Adrenal gland (tissue), 12 donors: ENCODE results near the gene ATP4B. TPM values are rescaled to one million over a fixed set of nuclear protein-coding genes. Genes with fewer than 3 reads are reported as not detected.
A peak's percentile ranks its signal among the peaks of the same experiment; 100 is the strongest.

Experiments
- DNase-seq, 7 donors: peaks; one replicate each; pipeline ENCODE4 v3.0.0-alpha.2; 2019 to 2020
- H3K27ac ChIP-seq, 5 donors: fragments of 200-600 bp; sonication (generic) in 4 of 5; 1 replicate in 3 of 5; 2 replicates in 2 of 5; pipeline versions ENCODE4 v1.5.1 to v1.8.0; 2016 to 2020; ENCODE audit warnings: mild to moderate bottlenecking in 1 of 5
- H3K27me3 ChIP-seq: fragments of 200-600 bp; 2 replicates; pipeline ENCODE4 v1.8.0; 2021
- H3K36me3 ChIP-seq, 2 donors: fragments of 200-600 bp; replicated peaks in 1 of 2; 1 replicate in 1 of 2; 2 replicates in 1 of 2; pipeline versions ENCODE4 v1.5.1 to v1.8.0; 2018 to 2022
- H3K4me1 ChIP-seq, 2 donors: fragments of 200-600 bp; replicated peaks in 1 of 2; 1 replicate in 1 of 2; 2 replicates in 1 of 2; pipeline versions ENCODE4 v1.5.1 to v1.8.0; 2018 to 2021
- H3K4me3 ChIP-seq, 4 donors: fragments of 200-600 bp; sonication (generic) in 3 of 4; one replicate each; pipeline ENCODE4 v1.5.1; 2016 to 2018
- H3K9me3 ChIP-seq, 3 donors: fragments of 200-600 bp; sonication (generic) in 1 of 3; replicated peaks in 1 of 3; 1 replicate in 2 of 3; 2 replicates in 1 of 3; pipeline versions ENCODE4 v1.5.1 to v1.8.0; 2016 to 2021
- CTCF ChIP-seq, 6 experiments: fragments of 450-650 bp in 4 of 6; fragments of 200-600 bp in 2 of 6; sonication (generic) in 1 of 6; IDR thresholded peaks; 1 replicate in 5 of 6; 2 replicates in 1 of 6; pipeline versions ENCODE4 v1.5.1 to v1.8.0; 2016 to 2021; ENCODE audit warnings: antibody characterized with exemption in 6 of 6, mild to moderate bottlenecking in 2 of 6, moderate library complexity in 1 of 6
- POLR2A ChIP-seq, 2 donors: fragments of 450-650 bp; IDR thresholded peaks; one replicate each; pipeline ENCODE4 v1.6.1; 2017; ENCODE audit warnings: antibody characterized with exemption in 2 of 2, mild to moderate bottlenecking in 2 of 2, moderate library complexity in 1 of 2
- WGBS, 4 donors: extraction: QIAGEN DNeasy Blood & Tissue Kit in 2 of 4; methylation state at CpG; one replicate each; pipeline versions ENCODE4 v1.1.5 to v1.1.7; 2013 to 2017; 5-methylcytosine and 5-hydroxymethylcytosine counted together
- intact Hi-C, 2 donors: fragments of 100-400 bp; cut with DNase I; formaldehyde crosslinking; loops; one replicate each; pipeline versions ENCODE4 v1.14.1 to v1.15.0; 2022 to 2023
- polyA plus RNA-seq, 3 donors: library from polyadenylated mRNA; stranded (reverse); fragments of 200-250 nt in 2 of 3; fragments of 350-450 nt in 1 of 3; fragmentation: Illumina TruSeq in 1 of 3; extraction: RNeasy Lipid Tissue Mini Kit (QIAGEN cat#74804) in 1 of 3; gene quantifications; one replicate each; pipeline ENCODE4 v1.2.3, GENCODE V29; 2013 to 2014
- total RNA-seq, 9 donors: library from RNA; depleted of rRNA in 4 of 9; stranded (reverse); fragments of >200 nt in 4 of 9; fragments of 120-200 nt in 1 of 9; fragmentation: NEBNext Ultra II Directional in 1 of 9; extraction: Animal tissue kit (Norgen Biotek cat#: 25700) in 1 of 9; gene quantifications; one replicate each; pipeline versions ENCODE4 v1.1.0 to v1.2.4, GENCODE V29; 2013 to 2023
- donor health status: healthy with polysubstance abuse.
- donor health status: Bipolar disorder and iron deficiency.
- donor health status: DM: yes; HTN: yes; CAD: no.
- donor health status: DM: no; HTN: no; CAD: no.
- donor health status: DM: no; HTN: no; CAD: no.
- donor health status: DM: yes; HTN: yes; CAD: no.

Gene ATP4B
- total and polyA plus RNA-seq, 12 donors: 0.17 TPM; not detected in 11

GRCh38 chr13:113643593-113643992 lies 14.4 kb downstream of the ATP4B start:
- TF ChIP-seq CTCF (IDR thresholded peaks at IDR 0.05): no peak
- TF ChIP-seq POLR2A (IDR thresholded peaks at IDR 0.05): no peak
- no peak for DNase-seq
- intact Hi-C loops: no loop called here
- no peaks in the 10 kb centered on the region for H3K27me3 ChIP-seq
- 96 to 98% (median 96%) methylated on average over 5 of the region's 5 CpGs for WGBS, 4 donors
- H3K4me1 ChIP-seq: peaks cover 8 to 14% of the 10 kb centered on the region in 2 donors
- no peak overlapping the region for H3K27ac ChIP-seq
- no peaks in the 10 kb centered on the region for H3K9me3 ChIP-seq
- no peaks in the 10 kb centered on the region for H3K36me3 ChIP-seq
- no peak overlapping the region for H3K4me3 ChIP-seq

- Histone ChIP-seq H3K4me3 (no peak overlapping the region), H3K27ac (no peak overlapping the region), H3K4me1 (peaks cover 0 to 8% of the 10 kb centered on the region in 2 donors), H3K9me3 (no peaks in the 10 kb centered on the region), H3K27me3 (no peaks in the 10 kb centered on the region), H3K36me3 (peaks cover 0 to 9% of the 10 kb centered on the region in 2 donors)
- WGBS, 4 donors: 75 to 93% (median 87%) methylated on average over 2 of the region's 2 CpGs
- TF ChIP-seq CTCF (IDR thresholded peaks at IDR 0.05) (no peak), POLR2A (IDR thresholded peaks at IDR 0.05) (no peak)
- intact Hi-C loops: no loop called here
- DNase-seq: no peak
Measured at GRCh38 chr13:113642563-113642962, 15.4 kb downstream of the ATP4B start.

- Histone ChIP-seq H3K4me1 (no peaks in the 10 kb centered on the region), H3K9me3 (no peaks in the 10 kb centered on the region), H3K4me3 (no peak overlapping the region), H3K36me3 (peaks cover 0 to 21% of the 10 kb centered on the region in 2 donors), H3K27ac (no peak overlapping the region), H3K27me3 (no peaks in the 10 kb centered on the region)
- intact Hi-C loops: no loop called here
- TF ChIP-seq POLR2A (IDR thresholded peaks at IDR 0.05) (no peak), CTCF (IDR thresholded peaks at IDR 0.05) (no peak)
- 86 to 96% (median 93%) methylated on average over 7 of the region's 7 CpGs for WGBS, 4 donors
- peak in 1 of 7 donors; percentile 1 for DNase-seq
Measured at GRCh38 chr13:113641426-113641825, 16.6 kb downstream of the ATP4B start.

GRCh38 chr13:113639616-113640262 lies 18.3 kb downstream of the ATP4B start:
- no peak overlapping the region for H3K27ac ChIP-seq
- no peak overlapping the region for H3K4me3 ChIP-seq
- intact Hi-C loops: no loop called here
- peaks cover 0 to 37% of the 10 kb centered on the region in 2 donors for H3K36me3 ChIP-seq
- no peaks in the 10 kb centered on the region for H3K27me3 ChIP-seq
- TF ChIP-seq CTCF (IDR thresholded peaks at IDR 0.05) (no peak), POLR2A (IDR thresholded peaks at IDR 0.05) (no peak)
- no peaks in the 10 kb centered on the region for H3K9me3 ChIP-seq
- 95 to 98% (median 96%) methylated on average over 21 to 27 of the region's 27 CpGs for WGBS, 4 donors
- H3K4me1 ChIP-seq: no peaks in the 10 kb centered on the region
- peak in 3 of 7 donors; percentile 5 to 35 (median 14) for DNase-seq
